CD4-positive, alpha-beta T cell (primary cell): ENCODE data around the gene ARAF. TPM values are rescaled to one million over a fixed set of nuclear protein-coding genes. Genes with fewer than 3 reads are reported as not detected.

Experiments used
- ATAC-seq: fragments of 200-7000 bp; cut with Tn5 transposase; one replicate; pipeline ENCODE4 v1.10.0; 2022; ENCODE audit warnings: mild to moderate bottlenecking; ENCODE audit not compliant: poor library complexity
- CTCF ChIA-PET: fragments of 350-600 bp; sonication (Branson Sonifier 250); formaldehyde crosslinking; loops from one replicate; lab custom pipeline; 2021; ENCODE audit warnings: antibody characterized with exemption, inconsistent platforms; lab: Charles Lee
- POLR2A ChIA-PET: fragments of 350-600 bp; sonication (Branson Sonifier 250); formaldehyde crosslinking; loops from one replicate; lab custom pipeline; 2021; ENCODE audit warnings: antibody characterized with exemption, inconsistent platforms; lab: Charles Lee
- DNase-seq, 14 experiments: peaks; one replicate each; pipeline ENCODE4 v3.0.0-alpha.2; 2013 to 2020; ENCODE audit warnings: mixed read lengths in 2 of 14
- H3K27ac ChIP-seq, 2 donors: one replicate each; pipeline versions ENCODE4 v1.5.1 to v1.7.0; 2013; ENCODE audit warnings: low read length in 2 of 2, low read depth in 1 of 2, mild to moderate bottlenecking in 1 of 2
- H3K27me3 ChIP-seq, 2 experiments: 1 replicate in 1 of 2; 2 replicates in 1 of 2; pipeline versions ENCODE4 v1.6.1 to v1.7.0; 2013; ENCODE audit warnings: low read length in 2 of 2, control low read depth in 1 of 2, mild to moderate bottlenecking in 1 of 2, moderate library complexity in 1 of 2; ENCODE audit not compliant: insufficient read depth in 2 of 2, control insufficient read depth in 1 of 2
- H3K36me3 ChIP-seq: one replicate; pipeline ENCODE4 v1.6.1; 2013; ENCODE audit warnings: low read length, control low read depth; ENCODE audit not compliant: insufficient read depth
- H3K4me1 ChIP-seq: one replicate; pipeline ENCODE4 v1.6.1; 2013; ENCODE audit warnings: low read length, control low read depth; ENCODE audit not compliant: insufficient read depth
- H3K4me3 ChIP-seq: one replicate; pipeline ENCODE4 v1.5.1; 2013; ENCODE audit warnings: mild to moderate bottlenecking, low read length, moderate library complexity
- H3K9me3 ChIP-seq, 2 experiments: 1 replicate in 1 of 2; 2 replicates in 1 of 2; pipeline versions ENCODE4 v1.6.1 to v1.7.0; 2013; ENCODE audit warnings: low read length in 2 of 2, mild to moderate bottlenecking in 2 of 2, control low read depth in 1 of 2, moderate library complexity in 1 of 2; ENCODE audit not compliant: control insufficient read depth in 1 of 2, insufficient read depth in 1 of 2
- H3K27ac Mint-ChIP-seq: one replicate; pipeline ENCODE4 v1.8.0; 2020; ENCODE audit warnings: mixed read lengths
- H3K27me3 Mint-ChIP-seq: one replicate; pipeline ENCODE4 v1.8.0; 2021; ENCODE audit warnings: mixed read lengths
- H3K36me3 Mint-ChIP-seq: one replicate; pipeline ENCODE4 v1.8.0; 2021; ENCODE audit warnings: low read depth, mixed read lengths
- H3K4me1 Mint-ChIP-seq: one replicate; pipeline ENCODE4 v1.8.0; 2021; ENCODE audit warnings: low read depth, mixed read lengths
- H3K4me3 Mint-ChIP-seq: one replicate; pipeline ENCODE4 v1.8.0; 2020; ENCODE audit warnings: mild to moderate bottlenecking, mixed read lengths
- H3K9me3 Mint-ChIP-seq: one replicate; pipeline ENCODE4 v1.8.0; 2020; ENCODE audit warnings: mixed read lengths
- intact Hi-C, 2 experiments: fragments of 100-400 bp; cut with DNase I in 1 of 2; cut with micrococcal nuclease in 1 of 2; formaldehyde crosslinking; loops; one replicate each; pipeline versions ENCODE4 v1.15.1 to v1.9.0; 2023 to 2025; cut with DNase I, micrococcal nuclease
- total RNA-seq, 174 experiments: library from RNA in 2 of 174; stranded (reverse) in 2 of 174; gene quantifications; one replicate each; pipeline ENCODE4 v1.2.3 and lab custom pipeline; 2021 to 2026
- TF ChIP-seq, protein P1 (sequence below): fragments of 200-600 bp; IDR thresholded peaks from one replicate; pipeline ENCODE4 v1.8.0; 2022; ENCODE audit warnings: antibody characterized with exemption, mild to moderate bottlenecking

Gene ARAF
- total RNA-seq, 2 experiments from 2014 or later: 119 to 121 TPM

DNA sequence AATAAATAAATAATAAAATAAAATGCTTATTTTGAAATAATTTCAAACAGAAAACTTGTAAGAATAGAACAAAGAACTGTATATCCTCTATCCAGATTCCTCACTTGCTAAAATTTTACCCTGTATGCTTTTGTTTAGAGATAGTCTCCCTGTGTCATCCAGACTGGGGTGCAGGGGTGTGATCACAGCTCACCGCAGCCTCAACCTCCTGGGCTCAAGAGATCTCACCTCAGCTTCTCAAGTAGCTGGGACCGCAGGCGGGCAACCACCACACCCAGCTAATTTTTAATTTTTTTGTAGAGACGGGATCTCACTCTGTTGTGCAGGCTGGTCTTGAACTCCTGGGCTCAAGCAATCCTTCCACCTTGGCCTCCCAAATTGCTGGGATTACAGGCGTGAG, 17.5 kb upstream of the ARAF start:
- Histone ChIP-seq H3K4me1 (no peaks in the 10 kb centered on the region), H3K27me3 (no peaks in the 10 kb centered on the region), H3K4me3 (no peak overlapping the region), H3K27ac (no peak overlapping the region), H3K9me3 (no peaks in the 10 kb centered on the region), H3K36me3 (no peaks in the 10 kb centered on the region)
- ChIA-PET POLR2A (no interaction called here), CTCF (no interaction called here)
- no peak for ATAC-seq
- DNase-seq: peak in 1 of 14 experiments; percentile 30
- Mint-ChIP-seq H3K4me1 (no peaks in the 10 kb centered on the region), H3K36me3 (no peaks in the 10 kb centered on the region), H3K27ac (no peak overlapping the region), H3K4me3 (no peak overlapping the region), H3K27me3 (no peaks in the 10 kb centered on the region), H3K9me3 (no peaks in the 10 kb centered on the region)
- intact Hi-C loops: no loop called here
- TF ChIP-seq, protein P1, sequence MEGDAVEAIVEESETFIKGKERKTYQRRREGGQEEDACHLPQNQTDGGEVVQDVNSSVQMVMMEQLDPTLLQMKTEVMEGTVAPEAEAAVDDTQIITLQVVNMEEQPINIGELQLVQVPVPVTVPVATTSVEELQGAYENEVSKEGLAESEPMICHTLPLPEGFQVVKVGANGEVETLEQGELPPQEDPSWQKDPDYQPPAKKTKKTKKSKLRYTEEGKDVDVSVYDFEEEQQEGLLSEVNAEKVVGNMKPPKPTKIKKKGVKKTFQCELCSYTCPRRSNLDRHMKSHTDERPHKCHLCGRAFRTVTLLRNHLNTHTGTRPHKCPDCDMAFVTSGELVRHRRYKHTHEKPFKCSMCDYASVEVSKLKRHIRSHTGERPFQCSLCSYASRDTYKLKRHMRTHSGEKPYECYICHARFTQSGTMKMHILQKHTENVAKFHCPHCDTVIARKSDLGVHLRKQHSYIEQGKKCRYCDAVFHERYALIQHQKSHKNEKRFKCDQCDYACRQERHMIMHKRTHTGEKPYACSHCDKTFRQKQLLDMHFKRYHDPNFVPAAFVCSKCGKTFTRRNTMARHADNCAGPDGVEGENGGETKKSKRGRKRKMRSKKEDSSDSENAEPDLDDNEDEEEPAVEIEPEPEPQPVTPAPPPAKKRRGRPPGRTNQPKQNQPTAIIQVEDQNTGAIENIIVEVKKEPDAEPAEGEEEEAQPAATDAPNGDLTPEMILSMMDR: no peak

DNA sequence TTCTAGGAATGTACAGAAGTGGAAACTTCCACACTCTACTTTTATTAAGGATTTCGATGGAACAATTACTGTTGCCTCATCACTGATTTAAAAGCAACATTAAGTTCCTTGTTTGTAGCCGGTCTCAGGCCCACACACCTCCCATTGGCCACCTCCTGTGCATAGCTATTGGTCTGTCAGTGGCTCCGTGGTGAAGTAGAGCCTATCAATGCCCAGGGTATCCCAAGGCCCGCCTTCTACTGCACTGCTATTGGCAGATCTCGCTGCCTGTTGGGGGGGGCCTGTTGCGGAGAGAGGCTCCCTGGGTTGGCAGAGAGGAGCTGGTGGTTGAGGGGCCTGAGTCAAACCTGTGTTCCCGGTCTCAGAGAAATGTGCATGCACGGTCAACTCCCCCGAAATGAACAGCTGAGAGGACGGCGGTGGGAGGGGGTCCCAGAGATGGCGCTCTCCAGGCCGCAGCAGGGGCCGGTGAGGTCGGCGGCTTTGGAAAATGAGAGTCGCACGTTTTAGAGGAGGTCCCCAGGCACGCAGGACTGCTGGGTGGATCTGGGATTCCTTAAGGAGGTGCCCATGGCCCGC, 4.9 kb upstream of the ARAF start:
- DNase-seq (peak; percentile 66 to 92 (median 78)), ATAC-seq (peak; percentile 85)
- Histone ChIP-seq H3K36me3 (no peaks in the 10 kb centered on the region), H3K27ac (peak overlapping the region in 1 of 2 donors; percentile 60), H3K27me3 (no peaks in the 10 kb centered on the region), H3K4me3 (peak overlapping the region; percentile 66), H3K4me1 (peaks cover 10% of the 10 kb centered on the region), H3K9me3 (no peaks in the 10 kb centered on the region)
- intact Hi-C loops: loop anchor here in 1 of 2 experiments (5.0 kb wide), 1 partner anchor 74 kb away; the partner anchor contains the start of gene ZNF41
- Mint-ChIP-seq H3K27ac (peak overlapping the region; percentile 86), H3K4me1 (peaks cover 24% of the 10 kb centered on the region), H3K27me3 (no peaks in the 10 kb centered on the region), H3K4me3 (peak overlapping the region; percentile 92), H3K9me3 (no peaks in the 10 kb centered on the region), H3K36me3 (peaks cover 4% of the 10 kb centered on the region)
- ChIA-PET POLR2A (interaction anchor here (0.5 to 1.7 kb wide), 17 partner anchors 8 to 1018 kb away, joined by 3 to 12 read pairs (median 4); partner anchors contain the start of genes CDK16, ELK1, RBM3 and TIMP1), CTCF (interaction anchor here (2.8 kb wide), 1 partner anchor 33 kb away, joined by 9 read pairs; no protein-coding TSS in a partner anchor)
- TF ChIP-seq, protein P1: no peak

- Mint-ChIP-seq H3K27ac (no peak overlapping the region), H3K4me3 (no peak overlapping the region), H3K27me3 (no peaks in the 10 kb centered on the region), H3K36me3 (peaks cover 22% of the 10 kb centered on the region), H3K4me1 (peaks cover 44% of the 10 kb centered on the region), H3K9me3 (no peaks in the 10 kb centered on the region)
- no peak for DNase-seq
- POLR2A ChIA-PET: no interaction called here
- TF ChIP-seq, protein P1: no peak
- Histone ChIP-seq H3K4me1 (peaks cover 28% of the 10 kb centered on the region), H3K9me3 (no peaks in the 10 kb centered on the region), H3K27me3 (no peaks in the 10 kb centered on the region), H3K4me3 (no peak overlapping the region), H3K27ac (no peak overlapping the region), H3K36me3 (peaks cover 10% of the 10 kb centered on the region)
- intact Hi-C loops: loop anchor here in 1 of 2 experiments (5.0 kb wide), 1 partner anchor 76 kb away; the partner anchor contains the start of gene ZNF41
- CTCF ChIA-PET: interaction anchor here (0.7 kb wide), 1 partner anchor 33 kb away, joined by 3 read pairs; no protein-coding TSS in a partner anchor
- no peak for ATAC-seq
Measured at GRCh38 chrX:47558436-47558835, 2.6 kb upstream of the ARAF start.
